Caco-2 (cell line): ENCODE measurements around the gene LSP1. TPM values are rescaled to one million over a fixed set of nuclear protein-coding genes. Genes with fewer than 3 reads are reported as not detected.

ENCODE experiments used
- BruUV-seq: library from RNA; stranded (reverse); fragments of 400-500 nt; replicated peaks from 2 replicates; lab custom pipeline; 2021; lab: Mats Ljungman, UMichigan
- CTCF ChIA-PET: fragments of 300-600 bp; sonication (Branson Sonifier 250); formaldehyde crosslinking; loops from one replicate; lab custom pipeline; 2022; ENCODE audit warnings: antibody characterized with exemption; lab: Charles Lee
- POLR2A ChIA-PET: fragments of 300-600 bp; sonication (Branson Sonifier 250); formaldehyde crosslinking; loops from one replicate; lab custom pipeline; 2022; ENCODE audit warnings: antibody characterized with exemption; lab: Charles Lee
- DNase-seq, 2 experiments: peaks; one replicate each; pipeline versions ENCODE4 v3.0.0 to v3.0.0-alpha.2; 2020 to 2022
- H3K27me3 ChIP-seq: replicated peaks from 2 replicates; pipeline ENCODE4 v1.6.0; 2011; ENCODE audit warnings: low read length; ENCODE audit not compliant: control insufficient read depth, insufficient read depth
- H3K36me3 ChIP-seq: 2 replicates; pipeline ENCODE4 v1.5.1; 2011; ENCODE audit warnings: low read length; ENCODE audit not compliant: control insufficient read depth, insufficient read depth
- H3K4me1 ChIP-seq: fragments of 250-450 bp; sonication (Bioruptor Pico); 2 replicates; pipeline ENCODE4 v1.5.1; 2020; ENCODE audit warnings: mild to moderate bottlenecking
- H3K4me3 ChIP-seq: 2 replicates; pipeline ENCODE4 v1.5.1; 2011; ENCODE audit warnings: low read depth, mild to moderate bottlenecking, control low read depth, low read length
- H3K9me3 ChIP-seq: fragments of 250-450 bp; sonication (Bioruptor Pico); 2 replicates; pipeline ENCODE4 v1.5.1; 2020; ENCODE audit warnings: mild to moderate bottlenecking, moderate library complexity
- H3K27ac Mint-ChIP-seq: one replicate; pipeline ENCODE4 v1.8.0; 2022; ENCODE audit warnings: mixed read lengths; ENCODE audit not compliant: unreplicated experiment
- H3K27me3 Mint-ChIP-seq: one replicate; pipeline ENCODE4 v1.8.0; 2022; ENCODE audit warnings: mixed read lengths; ENCODE audit not compliant: insufficient read depth, unreplicated experiment
- H3K36me3 Mint-ChIP-seq: one replicate; pipeline ENCODE4 v1.8.0; 2022; ENCODE audit warnings: mild to moderate bottlenecking, mixed read lengths; ENCODE audit not compliant: insufficient read depth, unreplicated experiment
- H3K4me1 Mint-ChIP-seq: one replicate; pipeline ENCODE4 v1.8.0; 2022; ENCODE audit warnings: low read depth, mixed read lengths; ENCODE audit not compliant: unreplicated experiment
- H3K4me3 Mint-ChIP-seq: one replicate; pipeline ENCODE4 v1.8.0; 2022; ENCODE audit warnings: mild to moderate bottlenecking, moderate library complexity, mixed read lengths; ENCODE audit not compliant: unreplicated experiment
- H3K9me3 Mint-ChIP-seq: one replicate; pipeline ENCODE4 v1.8.0; 2022; ENCODE audit warnings: mixed read lengths; ENCODE audit not compliant: unreplicated experiment
- CTCF ChIP-seq, 2 experiments: fragments of 200-600 bp in 1 of 2; IDR thresholded peaks; 1 replicate in 1 of 2; 2 replicates in 1 of 2; pipeline versions ENCODE4 v1.5.1 to v1.8.0; 2011 to 2022; ENCODE audit warnings: antibody characterized with exemption in 1 of 2, control low read depth in 1 of 2, inconsistent platforms in 1 of 2, low read depth in 1 of 2, low read length in 1 of 2, mild to moderate bottlenecking in 1 of 2, moderate library complexity in 1 of 2; ENCODE audit not compliant: insufficient read depth in 1 of 2, severe bottlenecking in 1 of 2, unreplicated experiment in 1 of 2
- intact Hi-C: fragments of 100-400 bp; cut with micrococcal nuclease; formaldehyde crosslinking; loops from one replicate; pipeline ENCODE4 v1.10.0; 2022; ENCODE audit not compliant: unreplicated experiment
- total RNA-seq: library from RNA; stranded (reverse); gene quantifications from 2 replicates; pipeline ENCODE4 v1.2.3, GENCODE V29; 2022

The LSP1 gene
- total RNA-seq, 1 experiment from 2014 or later: not detected

DNA sequence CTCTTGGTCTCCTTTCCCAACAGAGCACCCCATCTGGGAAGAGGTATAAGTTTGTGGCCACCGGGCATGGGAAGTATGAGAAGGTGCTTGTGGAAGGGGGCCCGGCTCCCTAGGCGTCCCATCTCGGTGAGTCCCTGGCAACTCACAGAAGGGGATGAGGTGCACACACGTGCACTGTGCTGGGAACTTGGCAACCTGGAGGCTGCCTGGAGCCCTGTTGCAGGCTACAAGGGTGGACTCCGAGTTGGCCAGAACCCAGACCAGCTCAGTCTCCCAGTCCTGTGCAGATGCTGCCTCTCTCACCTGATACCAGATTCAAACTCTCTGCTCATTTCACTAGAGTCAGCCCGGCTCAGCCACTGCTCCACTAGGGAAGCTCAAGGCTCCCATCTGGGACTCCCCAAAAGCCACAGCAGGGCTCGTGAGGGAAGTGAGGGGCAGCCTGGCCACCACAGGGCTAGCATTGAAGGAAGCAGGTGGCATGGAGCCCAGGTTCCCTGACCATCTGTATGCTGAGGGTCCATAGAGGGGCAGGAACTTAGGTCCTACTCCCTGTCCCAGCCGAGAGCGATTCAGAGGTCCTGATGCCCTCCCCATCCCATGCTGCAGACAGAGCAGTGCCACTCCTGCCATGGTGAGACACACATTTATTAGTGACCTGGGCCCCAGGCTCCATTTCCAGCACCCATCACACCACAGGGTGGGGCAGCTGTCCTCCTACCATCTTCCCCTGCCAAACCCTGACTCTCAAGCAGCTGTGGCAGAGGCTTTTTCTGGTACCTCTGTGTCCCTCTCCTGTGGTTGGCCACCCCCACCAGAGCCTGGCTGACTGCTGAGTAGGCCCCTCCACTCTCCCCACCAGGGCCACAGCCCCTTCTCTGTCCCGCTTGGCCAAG lies 34.8 kb downstream of the LSP1 start:
- Mint-ChIP-seq H3K27ac (no peak overlapping the region), H3K27me3 (no peaks in the 10 kb centered on the region), H3K9me3 (no peaks in the 10 kb centered on the region), H3K4me3 (no peak overlapping the region), H3K4me1 (no peaks in the 10 kb centered on the region), H3K36me3 (no peaks in the 10 kb centered on the region)
- H3K36me3 ChIP-seq: no peaks in the 10 kb centered on the region
- no peak for DNase-seq
- ChIA-PET CTCF (no interaction called here), POLR2A (no interaction called here)
- H3K4me3 ChIP-seq: no peak overlapping the region
- H3K9me3 ChIP-seq: no peaks in the 10 kb centered on the region
- H3K4me1 ChIP-seq: peaks cover 2% of the 10 kb centered on the region; the same call in 1 of the 2 replicates
- no peaks in the 10 kb centered on the region for H3K27me3 ChIP-seq
- no peak for TF ChIP-seq CTCF (IDR thresholded peaks at IDR 0.05; ENCODE audit: insufficient read depth in 1 of 2, low read depth in 1 of 2, low read length in 1 of 2, severe bottlenecking in 1 of 2, unreplicated experiment in 1 of 2)
- BruUV-seq: no TSS peak
- intact Hi-C loops: no loop called here

GRCh38 chr11:1888347-1888753 lies 35.5 kb downstream of the LSP1 start:
- CTCF ChIA-PET: no interaction called here
- DNase-seq: no peak
- H3K4me1 ChIP-seq: no peaks in the 10 kb centered on the region
- no peaks in the 10 kb centered on the region for H3K9me3 ChIP-seq
- no peaks in the 10 kb centered on the region for H3K9me3 Mint-ChIP-seq
- no peak for TF ChIP-seq CTCF (IDR thresholded peaks at IDR 0.05; ENCODE audit: insufficient read depth in 1 of 2, low read depth in 1 of 2, low read length in 1 of 2, severe bottlenecking in 1 of 2, unreplicated experiment in 1 of 2)
- H3K27ac Mint-ChIP-seq: no peak overlapping the region
- H3K4me1 Mint-ChIP-seq: no peaks in the 10 kb centered on the region
- no peaks in the 10 kb centered on the region for H3K27me3 ChIP-seq
- no peaks in the 10 kb centered on the region for H3K36me3 ChIP-seq
- intact Hi-C loops: no loop called here
- H3K27me3 Mint-ChIP-seq: no peaks in the 10 kb centered on the region
- BruUV-seq: no TSS peak
- H3K4me3 ChIP-seq: no peak overlapping the region
- H3K4me3 Mint-ChIP-seq: no peak overlapping the region
- POLR2A ChIA-PET: no interaction called here
- no peaks in the 10 kb centered on the region for H3K36me3 Mint-ChIP-seq

DNA sequence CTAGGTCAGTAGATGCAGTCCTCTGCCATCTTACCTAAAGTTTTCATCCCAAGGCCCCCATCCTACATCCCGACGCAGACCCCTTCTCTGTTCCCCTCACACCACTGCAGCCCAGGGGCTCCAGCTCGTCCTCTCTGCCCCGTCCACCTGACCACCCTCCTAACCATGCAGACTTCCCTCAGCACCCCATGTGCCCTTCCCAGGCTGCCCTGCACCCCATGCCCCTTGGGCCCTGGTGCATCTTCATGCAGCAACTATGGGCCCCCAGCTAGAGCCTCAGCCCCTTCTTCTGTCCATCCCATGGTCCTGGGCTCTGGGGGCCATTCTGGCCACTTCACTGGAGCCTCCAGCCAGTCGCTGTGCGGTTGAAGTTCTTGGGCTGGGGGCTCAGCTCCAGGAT lies 35.9 kb downstream of the LSP1 start:
- H3K27me3 ChIP-seq: no peaks in the 10 kb centered on the region
- BruUV-seq: no TSS peak
- H3K36me3 Mint-ChIP-seq: no peaks in the 10 kb centered on the region
- H3K27ac Mint-ChIP-seq: no peak overlapping the region
- H3K36me3 ChIP-seq: no peaks in the 10 kb centered on the region
- DNase-seq: no peak
- no peak for TF ChIP-seq CTCF (IDR thresholded peaks at IDR 0.05; ENCODE audit: insufficient read depth in 1 of 2, low read depth in 1 of 2, low read length in 1 of 2, severe bottlenecking in 1 of 2, unreplicated experiment in 1 of 2)
- H3K4me1 ChIP-seq: no peaks in the 10 kb centered on the region
- intact Hi-C loops: no loop called here
- H3K4me3 Mint-ChIP-seq: no peak overlapping the region
- H3K4me3 ChIP-seq: no peak overlapping the region
- CTCF ChIA-PET: no interaction called here
- POLR2A ChIA-PET: no interaction called here
- H3K27me3 Mint-ChIP-seq: peaks cover 3% of the 10 kb centered on the region
- no peaks in the 10 kb centered on the region for H3K9me3 ChIP-seq
- no peaks in the 10 kb centered on the region for H3K4me1 Mint-ChIP-seq
- H3K9me3 Mint-ChIP-seq: no peaks in the 10 kb centered on the region
